Esophagus muscularis mucosa (tissue), 4 donors: Measurements from ENCODE around the gene CDRT4. TPM values are rescaled to one million over a fixed set of nuclear protein-coding genes. Genes with fewer than 3 reads are reported as not detected.
"Not testable (repeated sequence)": the region's sequence is repeated elsewhere in the genome, so short reads cannot be mapped to it uniquely, and the experiment has no call there.

Source experiments
- DNase-seq: peaks from one replicate; pipeline ENCODE4 v3.0.0-alpha.2; 2017; ENCODE audit errors: extremely low spot score
- H3K27ac ChIP-seq, 4 donors: fragments of 200-600 bp; sonication (generic); replicated peaks in 1 of 4; 1 replicate in 3 of 4; 2 replicates in 1 of 4; pipeline ENCODE4 v1.5.1; 2016 to 2019; ENCODE audit warnings: mild to moderate bottlenecking in 1 of 4
- H3K27me3 ChIP-seq, 4 donors: fragments of 200-600 bp; sonication (generic); one replicate each; pipeline versions ENCODE4 v1.5.1 to v1.6.0; 2016 to 2019
- H3K36me3 ChIP-seq, 4 donors: fragments of 200-600 bp; sonication (generic); one replicate each; pipeline ENCODE4 v1.5.1; 2016 to 2019
- H3K4me1 ChIP-seq, 4 donors: fragments of 200-600 bp; sonication (generic); one replicate each; pipeline ENCODE4 v1.5.1; 2016 to 2019
- H3K4me3 ChIP-seq, 4 donors: fragments of 200-600 bp; sonication (generic); 1 replicate in 2 of 4; 2 replicates in 2 of 4; pipeline ENCODE4 v1.5.1; 2016 to 2019; ENCODE audit warnings: mild to moderate bottlenecking in 4 of 4, moderate library complexity in 1 of 4
- H3K9me3 ChIP-seq, 4 donors: fragments of 200-600 bp; sonication (generic); 1 replicate in 3 of 4; 2 replicates in 1 of 4; pipeline ENCODE4 v1.5.1; 2016 to 2019
- CTCF ChIP-seq, 3 experiments: fragments of 200-600 bp in 2 of 3; fragments of 450-650 bp in 1 of 3; sonication (generic) in 2 of 3; IDR thresholded peaks; one replicate each; pipeline ENCODE4 v1.5.1; 2017 to 2019; ENCODE audit warnings: antibody characterized with exemption in 3 of 3, mild to moderate bottlenecking in 2 of 3, moderate library complexity in 1 of 3
- EP300 ChIP-seq: sonication (generic); formaldehyde crosslinking; IDR thresholded peaks from one replicate; pipeline ENCODE4 v1.6.1; 2017; ENCODE audit warnings: antibody characterized with exemption
- POLR2A ChIP-seq: fragments of 450-650 bp; IDR thresholded peaks from one replicate; pipeline ENCODE4 v1.6.1; 2017; ENCODE audit warnings: antibody characterized with exemption, moderate library complexity, mild to moderate bottlenecking, low read depth
- POLR2AphosphoS5 ChIP-seq, 2 donors: sonication (generic); formaldehyde crosslinking; IDR thresholded peaks; one replicate each; pipeline ENCODE4 v1.6.1; 2017; ENCODE audit warnings: antibody characterized with exemption in 2 of 2
- WGBS: methylation state at CpG from one replicate; pipeline ENCODE4 v1.1.5; 2018; 5-methylcytosine and 5-hydroxymethylcytosine counted together
- intact Hi-C: fragments of 100-400 bp; cut with DNase I; formaldehyde crosslinking; loops from one replicate; pipeline ENCODE4 v1.15.1; 2023
- total RNA-seq, 4 donors: library from RNA; depleted of rRNA; stranded (reverse); fragments of >200 nt; gene quantifications; one replicate each; pipeline versions ENCODE4 v1.1.0 to v1.2.1, GENCODE V29; 2016

The CDRT4 gene
- total RNA-seq, 4 donors from 2014 or later, result 1.6 to 6.6 (median 3.4) TPM

- Histone ChIP-seq H3K36me3 (no peaks in the 10 kb centered on the region), H3K9me3 (no peaks in the 10 kb centered on the region), H3K4me3 (no peak overlapping the region), H3K27me3 (no peaks in the 10 kb centered on the region), H3K4me1 (peaks cover 7 to 16% (median 14%) of the 10 kb centered on the region in 4 donors), H3K27ac (no peak overlapping the region)
- TF ChIP-seq CTCF (IDR thresholded peaks at IDR 0.05) (no peak), POLR2AphosphoS5 (IDR thresholded peaks at IDR 0.05) (no peak), EP300 (no peak)
- 94% methylated on average over 4 of the region's 4 CpGs for WGBS
- DNase-seq, result no peak
- intact Hi-C loops, result no loop called here
Measured at GRCh38 chr17:15441315-15441714, 26.1 kb downstream of the CDRT4 start.

- no peak overlapping the region for H3K4me3 ChIP-seq
- no peak for DNase-seq
- H3K27me3 ChIP-seq, result no peaks in the 10 kb centered on the region
- H3K27ac ChIP-seq, result no peak overlapping the region
- H3K9me3 ChIP-seq, result no peaks in the 10 kb centered on the region
- no peaks in the 10 kb centered on the region for H3K36me3 ChIP-seq
- H3K4me1 ChIP-seq, result peaks cover 11 to 20% (median 16%) of the 10 kb centered on the region in 4 donors
- no peak for TF ChIP-seq EP300
- no peak for TF ChIP-seq POLR2AphosphoS5 (IDR thresholded peaks at IDR 0.05)
- no peak for TF ChIP-seq CTCF (IDR thresholded peaks at IDR 0.05)
- no peak for TF ChIP-seq POLR2A
- WGBS, result 91% methylated on average over 3 of the region's 3 CpGs
- intact Hi-C loops, result no loop called here
Measured at GRCh38 chr17:15440347-15440746, 27.1 kb downstream of the CDRT4 start.

- peaks cover 17 to 26% (median 24%) of the 10 kb centered on the region in 4 donors for H3K4me1 ChIP-seq
- intact Hi-C loops, DNase-seq, H3K36me3 ChIP-seq, H3K27ac ChIP-seq, H3K9me3 ChIP-seq, H3K27me3 ChIP-seq, H3K4me3 ChIP-seq: not testable (repeated sequence)
- WGBS, result 87% methylated on average over 8 of the region's 8 CpGs
Measured at GRCh38 chr17:15439205-15439985, 28.0 kb downstream of the CDRT4 start.

GRCh38 chr17:15438491-15439105 is 28.8 kb downstream of the CDRT4 start:
- no peaks in the 10 kb centered on the region for H3K9me3 ChIP-seq
- H3K4me1 ChIP-seq, result peaks cover 25 to 34% (median 30%) of the 10 kb centered on the region in 4 donors

GRCh38 chr17:15437303-15437635 is 30.2 kb downstream of the CDRT4 start:
- intact Hi-C loops, result no loop called here
- Histone ChIP-seq H3K9me3 (no peaks in the 10 kb centered on the region), H3K27ac (peak overlapping the region in 3 of 4 donors; percentile 48 to 59 (median 51)), H3K27me3 (no peaks in the 10 kb centered on the region), H3K4me3 (no peak overlapping the region), H3K4me1 (peaks cover 27 to 43% (median 42%) of the 10 kb centered on the region in 4 donors), H3K36me3 (no peaks in the 10 kb centered on the region)
- no peak for TF ChIP-seq EP300
- no peak for TF ChIP-seq POLR2AphosphoS5 (IDR thresholded peaks at IDR 0.05)
- no peak for TF ChIP-seq CTCF (IDR thresholded peaks at IDR 0.05)
- DNase-seq, result no peak

More at GRCh38 chr17:15438491-15439105, 28.8 kb downstream of the CDRT4 start:
- H3K36me3 ChIP-seq, result no peaks in the 10 kb centered on the region
- 96% methylated on average over 6 of the region's 6 CpGs for WGBS
- no peaks in the 10 kb centered on the region for H3K27me3 ChIP-seq
- intact Hi-C loops, result no loop called here
- TF ChIP-seq EP300 (no peak), POLR2AphosphoS5 (IDR thresholded peaks at IDR 0.05) (no peak), POLR2A (no peak), CTCF (IDR thresholded peaks at IDR 0.05) (no peak)
- no peak for DNase-seq
- H3K4me3 ChIP-seq, result no peak overlapping the region
- no peak overlapping the region for H3K27ac ChIP-seq
